Neutrophil (primary cell): ENCODE data around the gene ERBIN.

ENCODE experiments used
- H3K27ac ChIP-seq: fragments of 200-600 bp; sonication (generic); 2 replicates; pipeline ENCODE4 v1.5.1; 2016; ENCODE audit warnings: mild to moderate bottlenecking, moderate library complexity
- H3K27me3 ChIP-seq: fragments of 200-600 bp; sonication (generic); 2 replicates; pipeline ENCODE4 v1.6.0; 2016; ENCODE audit warnings: mild to moderate bottlenecking
- H3K36me3 ChIP-seq: fragments of 200-600 bp; sonication (generic); 2 replicates; pipeline ENCODE4 v1.5.1; 2017
- H3K4me1 ChIP-seq, 2 experiments: fragments of 200-600 bp in 1 of 2; sonication (generic) in 1 of 2; 1 replicate in 1 of 2; 2 replicates in 1 of 2; pipeline versions ENCODE4 v1.5.1 to v1.6.1; 2013 to 2016; ENCODE audit warnings: low read depth in 1 of 2, low read length in 1 of 2, mild to moderate bottlenecking in 1 of 2, moderate library complexity in 1 of 2; ENCODE audit not compliant: control insufficient read depth in 1 of 2, insufficient read depth in 1 of 2
- H3K4me3 ChIP-seq, 2 experiments: fragments of 200-600 bp in 1 of 2; sonication (generic) in 1 of 2; 1 replicate in 1 of 2; 2 replicates in 1 of 2; pipeline ENCODE4 v1.5.1; 2013 to 2016; ENCODE audit warnings: low read depth in 1 of 2, low read length in 1 of 2, mild to moderate bottlenecking in 1 of 2, moderate library complexity in 1 of 2
- H3K9me3 ChIP-seq: fragments of 200-600 bp; sonication (generic); 2 replicates; pipeline ENCODE4 v1.5.1; 2016
- CTCF ChIP-seq: fragments of 200-600 bp; sonication (generic); IDR thresholded peaks from 2 replicates; pipeline ENCODE4 v1.5.1; 2016; ENCODE audit warnings: antibody characterized with exemption

Gene ERBIN

GRCh38 chr5:65981969-65982619, 55.7 kb downstream of the ERBIN start:
- H3K9me3 ChIP-seq: no peaks in the 10 kb centered on the region

GRCh38 chr5:65982635-65983034, 56.3 kb downstream of the ERBIN start:
- no peaks in the 10 kb centered on the region for H3K9me3 ChIP-seq
- H3K4me3 ChIP-seq: no peak overlapping the region
- H3K4me1 ChIP-seq: no peaks in the 10 kb centered on the region
- no peaks in the 10 kb centered on the region for H3K27me3 ChIP-seq
- TF ChIP-seq CTCF: no peak
- H3K27ac ChIP-seq: no peak overlapping the region
- peaks cover 3% of the 10 kb centered on the region for H3K36me3 ChIP-seq

More at GRCh38 chr5:65981969-65982619, 55.7 kb downstream of the ERBIN start:
- Histone ChIP-seq H3K4me3 (no peak overlapping the region), H3K27ac (peak overlapping the region; percentile 30), H3K4me1 (no peaks in the 10 kb centered on the region), H3K27me3 (no peaks in the 10 kb centered on the region), H3K36me3 (peaks cover 3% of the 10 kb centered on the region)
- TF ChIP-seq CTCF: no peak

GRCh38 chr5:65984098-65984885, 57.9 kb downstream of the ERBIN start:
- Histone ChIP-seq H3K36me3 (peaks cover 3% of the 10 kb centered on the region), H3K4me1 (no peaks in the 10 kb centered on the region), H3K27ac (no peak overlapping the region), H3K4me3 (no peak overlapping the region), H3K9me3 (no peaks in the 10 kb centered on the region), H3K27me3 (no peaks in the 10 kb centered on the region)
- TF ChIP-seq CTCF: no peak

- Histone ChIP-seq H3K27me3 (no peaks in the 10 kb centered on the region), H3K9me3 (no peaks in the 10 kb centered on the region), H3K4me3 (no peak overlapping the region), H3K4me1 (no peaks in the 10 kb centered on the region), H3K36me3 (peaks cover 10% of the 10 kb centered on the region), H3K27ac (no peak overlapping the region)
- TF ChIP-seq CTCF: no peak
Measured at GRCh38 chr5:65986050-65986451, 59.7 kb downstream of the ERBIN start.

- no peaks in the 10 kb centered on the region for H3K9me3 ChIP-seq
- no peak overlapping the region for H3K4me3 ChIP-seq
- H3K27me3 ChIP-seq: no peaks in the 10 kb centered on the region
- TF ChIP-seq CTCF: no peak
- H3K27ac ChIP-seq: no peak overlapping the region
- H3K36me3 ChIP-seq: peaks cover 10% of the 10 kb centered on the region
- H3K4me1 ChIP-seq: no peaks in the 10 kb centered on the region
Measured at GRCh38 chr5:65986796-65987195, 60.4 kb downstream of the ERBIN start.
